HG03064 (cell line): ENCODE data around the gene BTBD9.

Experiments used
- ATAC-seq: cut with Tn5 transposase; IDR thresholded peaks from one replicate; pipeline ENCODE4 v1.9.1; 2021; ENCODE audit warnings: low read depth; ENCODE audit not compliant: unreplicated experiment

BTBD9 gene

DNA sequence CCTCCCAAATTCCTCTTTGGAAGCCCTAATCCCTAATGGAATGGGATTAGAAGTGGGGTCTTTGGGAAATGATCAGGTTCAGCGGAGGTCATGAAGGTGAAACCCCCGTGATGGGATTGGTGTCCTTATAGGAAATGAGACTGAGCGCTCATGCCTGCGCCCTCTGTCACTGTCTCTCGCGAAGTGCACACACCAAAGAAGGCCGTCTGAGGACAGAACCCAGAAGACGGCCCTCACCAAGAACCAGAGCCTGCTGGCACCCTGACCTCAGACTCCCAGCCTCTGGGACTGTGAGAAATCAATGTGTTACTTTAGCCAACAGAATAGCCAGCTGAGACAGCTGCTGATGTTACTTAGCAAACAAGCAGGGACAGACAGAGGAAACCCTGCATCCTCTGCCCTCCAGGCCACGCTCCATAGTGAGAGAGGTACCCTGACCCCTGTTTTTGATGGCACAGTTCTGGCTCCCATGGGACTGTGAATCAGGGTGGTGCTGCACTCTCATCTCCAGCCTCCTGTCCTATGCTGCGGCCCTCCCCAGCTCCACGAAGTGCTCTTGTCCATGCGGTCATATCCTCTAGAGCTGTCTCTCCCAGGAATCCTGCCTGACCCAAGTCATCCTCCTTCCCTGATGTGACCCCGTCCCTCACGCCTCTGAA is 450.9 kb downstream of the BTBD9 start:
- no peak for ATAC-seq

DNA sequence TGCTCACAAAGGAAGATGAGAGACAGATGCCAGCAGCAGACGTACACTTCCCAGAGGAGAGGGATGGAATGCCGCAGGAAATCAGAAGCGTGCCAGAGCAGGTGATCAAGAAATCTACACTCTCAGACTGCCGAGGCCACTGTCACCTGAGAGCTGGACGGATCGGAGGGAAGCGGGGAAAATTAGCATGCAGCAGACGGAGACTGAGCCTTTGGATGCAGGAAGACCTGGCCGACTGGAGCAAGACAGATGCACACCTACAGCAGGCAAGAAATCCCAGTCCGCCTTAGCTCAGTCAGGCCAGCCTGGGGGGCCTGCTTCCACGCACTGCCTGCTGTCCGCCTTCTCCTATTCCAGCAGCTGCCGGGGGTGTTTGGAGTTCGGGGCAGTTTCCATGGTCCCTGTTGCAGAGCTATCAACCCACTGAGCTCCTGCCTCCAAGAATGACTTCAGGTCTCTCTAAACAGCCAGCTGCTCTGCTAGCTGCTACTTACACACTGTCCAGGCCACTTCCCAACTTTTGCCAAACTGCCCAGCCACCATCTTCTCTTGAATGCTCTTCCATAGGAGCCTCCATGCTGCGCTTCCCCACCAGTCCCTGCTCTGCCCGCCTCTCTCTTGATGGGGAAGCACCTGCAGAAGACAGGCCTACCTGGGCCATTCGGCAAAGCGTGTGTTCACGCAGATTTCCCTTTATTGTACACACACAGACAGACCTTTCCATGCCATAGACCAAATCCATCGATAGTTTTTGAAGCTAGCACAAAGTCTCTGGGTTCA is 451.7 kb downstream of the BTBD9 start:
- no peak for ATAC-seq

DNA sequence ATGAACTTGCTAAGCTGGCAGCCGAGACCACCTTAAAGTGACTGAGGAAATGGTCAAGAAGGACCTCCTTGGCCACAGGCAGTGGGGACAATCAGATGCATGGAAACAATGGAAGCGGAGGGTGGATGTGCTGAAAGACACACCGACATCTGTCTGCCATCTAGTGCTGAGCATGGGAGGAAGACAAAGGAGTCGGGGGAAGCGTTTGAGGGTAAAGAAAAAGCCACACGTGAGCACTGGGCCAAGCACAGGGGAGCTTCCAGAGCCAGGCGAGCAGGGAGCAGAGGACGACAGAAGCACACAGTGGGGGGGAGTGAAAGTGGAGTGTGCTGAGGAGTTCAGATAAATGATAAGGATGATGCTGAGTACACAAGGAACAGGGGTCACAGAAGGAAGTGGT is 452.4 kb downstream of the BTBD9 start:
- ATAC-seq: no peak

- no peak for ATAC-seq
These were observed 454.0 kb downstream of the BTBD9 start for GRCh38 chr6:38185752-38186151.

- ATAC-seq: no peak
These were observed 454.5 kb downstream of the BTBD9 start for GRCh38 chr6:38185244-38185643.

DNA sequence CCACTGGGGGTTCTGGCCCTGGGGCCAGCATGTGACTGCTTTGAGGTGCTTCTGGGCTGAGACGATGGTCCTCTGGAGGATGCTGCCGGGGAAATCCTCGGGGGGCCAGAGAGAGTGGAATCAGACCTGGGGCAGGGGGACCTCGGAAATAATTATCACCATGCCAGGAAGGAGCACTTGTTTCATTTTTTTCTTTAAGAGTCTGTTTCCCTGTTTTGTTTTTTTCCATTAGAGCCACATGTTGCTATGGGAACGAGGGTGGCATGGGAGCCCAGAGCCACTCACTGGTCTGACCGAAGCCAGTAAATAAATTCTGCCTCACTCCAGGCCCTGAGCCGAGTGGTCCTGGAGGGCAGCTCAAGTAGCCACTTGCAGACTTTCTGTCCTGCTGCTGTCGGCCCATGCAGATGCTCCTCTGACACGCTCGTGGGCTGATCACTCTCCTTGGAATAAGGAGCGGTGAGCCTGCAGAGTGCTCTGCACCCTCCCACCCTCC is 455.1 kb downstream of the BTBD9 start:
- no peak for ATAC-seq

GRCh38 chr6:38183856-38184584 is 455.7 kb downstream of the BTBD9 start:
- ATAC-seq: no peak

GRCh38 chr6:38182426-38182825 is 457.3 kb downstream of the BTBD9 start:
- ATAC-seq: no peak

DNA sequence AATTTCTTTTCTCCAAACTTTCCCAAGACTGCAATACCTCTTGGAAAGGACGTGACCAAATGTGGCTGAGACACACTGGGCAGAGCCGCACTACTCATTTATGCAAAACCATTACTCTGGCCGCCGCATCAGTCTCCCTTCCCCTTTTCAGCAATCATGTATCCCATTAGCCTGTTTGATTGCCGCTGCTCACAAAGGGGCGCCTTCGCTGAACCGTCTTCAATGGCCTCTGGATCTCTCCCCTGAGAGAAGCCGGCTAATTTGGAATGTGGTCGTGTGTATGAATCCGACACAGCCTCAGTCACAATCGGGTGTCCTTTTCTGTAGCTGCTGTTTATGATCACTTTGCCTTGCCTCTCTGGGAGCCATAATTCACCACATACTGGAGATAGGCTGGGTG is 459.1 kb downstream of the BTBD9 start:
- no peak for ATAC-seq

DNA sequence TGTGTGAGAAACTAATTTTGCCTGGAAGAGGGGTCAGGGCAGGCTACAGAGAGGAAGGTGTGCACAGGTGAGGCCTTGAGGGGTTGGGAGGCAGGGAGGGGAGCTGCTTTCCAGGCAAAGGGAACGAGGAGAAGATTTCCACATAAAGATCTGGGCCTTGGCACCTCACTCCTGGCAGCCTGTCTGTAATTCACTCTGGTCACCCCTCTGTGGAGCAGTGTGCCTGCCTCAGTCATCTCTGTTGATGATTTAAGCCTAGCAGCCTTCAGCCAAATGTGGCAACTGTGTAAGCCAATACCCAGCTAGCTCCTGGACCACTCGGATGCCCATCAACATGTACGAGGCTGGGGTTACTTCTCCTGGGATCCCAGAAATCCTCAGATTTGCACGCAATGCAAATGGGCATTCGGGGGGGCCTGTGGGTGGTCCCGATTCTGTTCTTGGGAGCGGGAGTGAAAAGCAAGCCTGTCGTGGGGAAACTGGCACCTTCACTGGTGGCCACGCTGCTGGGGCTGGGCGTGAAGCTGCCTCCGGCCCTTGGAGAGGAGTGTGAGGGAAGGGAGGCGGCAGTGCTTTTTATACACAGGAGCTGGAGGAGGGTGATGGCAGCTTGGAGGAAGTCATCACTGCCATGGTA is 459.8 kb downstream of the BTBD9 start:
- ATAC-seq: no peak

DNA sequence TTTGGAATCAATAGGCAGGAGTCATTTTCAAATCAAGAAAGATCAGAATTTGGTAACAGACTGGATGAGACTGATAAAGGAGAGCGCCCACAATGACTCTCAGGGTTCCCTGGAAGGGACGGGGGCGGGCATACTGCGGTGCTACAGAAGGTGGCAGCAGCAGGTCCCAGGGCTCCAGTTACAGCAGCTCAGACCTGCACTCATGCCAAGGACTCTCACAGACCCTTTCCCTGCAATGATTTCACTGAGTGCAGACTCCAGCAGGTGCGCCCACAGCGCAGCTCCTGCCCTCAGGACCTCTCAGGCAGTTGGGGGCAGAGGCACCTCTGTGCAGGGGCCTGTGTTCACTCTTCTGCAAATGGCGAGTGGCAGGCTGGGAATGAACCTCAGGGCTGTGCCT is 460.4 kb downstream of the BTBD9 start:
- no peak for ATAC-seq

- no peak for ATAC-seq
These were observed 461.2 kb downstream of the BTBD9 start for GRCh38 chr6:38178584-38178886.

DNA sequence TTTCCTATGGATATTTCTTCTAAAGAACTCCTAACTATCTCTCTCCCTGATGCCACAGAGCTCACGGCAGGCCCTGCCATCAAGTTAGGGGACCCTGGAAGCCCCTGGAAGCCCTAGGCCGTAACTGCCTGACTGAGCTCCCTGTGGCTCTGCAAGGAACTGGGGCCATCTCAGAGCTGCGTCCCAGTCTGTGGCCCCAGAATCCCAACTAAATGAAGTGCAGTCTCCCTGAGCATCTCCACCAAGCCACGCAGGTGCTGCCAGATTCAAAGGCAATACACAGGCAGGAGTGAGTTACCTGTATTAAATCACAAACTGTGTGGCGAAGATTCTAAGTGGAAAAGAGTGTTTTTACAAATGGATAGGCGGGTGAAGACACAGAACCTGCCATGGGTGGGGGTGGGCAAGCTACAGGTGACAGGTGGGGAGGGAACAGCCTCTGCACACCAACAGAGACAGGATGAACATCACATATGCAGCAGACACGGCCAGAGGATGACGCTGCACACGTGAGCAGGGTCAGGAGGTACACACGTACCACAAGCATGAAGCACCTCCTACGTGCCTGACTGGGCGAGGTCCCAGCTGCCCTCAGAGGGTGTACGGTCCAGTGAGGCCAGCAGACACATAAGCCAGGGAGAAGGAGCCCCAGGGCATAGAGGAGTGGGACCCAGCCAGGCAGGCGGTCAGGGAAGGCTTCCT is 461.7 kb downstream of the BTBD9 start:
- ATAC-seq: no peak

DNA sequence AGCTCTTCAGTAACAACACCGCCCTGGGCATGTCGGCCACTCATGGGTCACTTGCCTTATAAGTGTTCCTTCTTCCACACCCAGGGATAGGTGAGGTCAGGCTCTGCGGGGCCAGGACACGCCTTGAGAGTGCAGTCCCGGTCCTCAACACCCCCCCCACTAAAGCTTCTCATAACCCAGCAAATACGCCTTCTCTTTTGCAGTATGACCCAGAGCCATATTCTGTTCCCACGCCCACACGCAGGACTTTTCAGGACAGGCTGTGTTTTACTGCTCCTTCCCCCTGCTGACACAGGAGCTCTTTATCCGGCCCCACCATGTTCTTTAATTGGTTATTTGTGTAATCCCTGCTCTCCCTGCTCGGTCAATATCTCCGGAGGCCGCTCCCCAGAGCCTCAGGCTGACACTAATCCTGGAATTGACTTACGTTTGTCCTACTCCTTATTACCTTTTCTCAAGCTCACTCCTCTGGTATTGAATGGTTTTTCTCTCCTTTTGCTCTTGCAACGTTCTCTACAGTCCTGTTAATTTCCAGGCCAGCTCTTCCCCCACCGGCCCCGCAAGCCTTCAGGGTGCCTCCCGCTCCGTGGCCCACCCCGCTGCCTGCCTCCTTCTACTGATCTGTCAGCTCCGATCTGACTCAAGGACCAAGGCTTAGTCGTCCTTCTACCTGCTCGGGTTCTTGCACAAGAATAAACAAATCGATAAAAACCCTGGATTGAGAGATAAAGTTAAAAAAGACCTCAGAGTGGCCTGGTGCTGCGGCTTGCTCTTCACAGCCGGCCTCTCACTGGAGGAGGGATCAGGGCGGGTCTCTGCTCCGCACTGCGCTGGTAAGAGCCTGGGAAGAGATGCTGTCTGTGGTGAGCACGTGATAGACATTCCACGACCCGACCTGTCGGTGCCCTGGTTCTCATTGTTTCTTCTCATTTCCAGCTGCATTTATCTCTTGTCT is 462.7 kb downstream of the BTBD9 start:
- no peak for ATAC-seq

DNA sequence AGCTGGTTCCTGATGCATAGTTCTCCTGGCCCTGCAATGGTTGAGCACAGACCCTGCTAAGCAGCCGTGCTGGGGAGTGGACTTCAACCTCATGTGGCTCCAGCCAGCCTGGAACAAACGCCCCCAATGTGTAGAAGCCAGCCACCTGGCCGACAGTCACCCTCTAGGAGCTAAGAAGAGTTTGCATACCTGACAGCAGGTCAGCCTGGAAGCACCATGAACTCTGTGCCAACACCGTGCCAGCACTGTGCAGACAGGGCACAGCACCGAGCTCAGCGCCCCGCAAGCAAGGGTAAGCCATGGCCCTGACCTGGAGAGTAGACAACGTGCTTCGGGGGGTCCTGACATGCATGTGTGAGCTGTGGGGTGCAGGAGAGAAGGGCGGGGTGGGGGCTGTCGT is 463.9 kb downstream of the BTBD9 start:
- no peak for ATAC-seq

DNA sequence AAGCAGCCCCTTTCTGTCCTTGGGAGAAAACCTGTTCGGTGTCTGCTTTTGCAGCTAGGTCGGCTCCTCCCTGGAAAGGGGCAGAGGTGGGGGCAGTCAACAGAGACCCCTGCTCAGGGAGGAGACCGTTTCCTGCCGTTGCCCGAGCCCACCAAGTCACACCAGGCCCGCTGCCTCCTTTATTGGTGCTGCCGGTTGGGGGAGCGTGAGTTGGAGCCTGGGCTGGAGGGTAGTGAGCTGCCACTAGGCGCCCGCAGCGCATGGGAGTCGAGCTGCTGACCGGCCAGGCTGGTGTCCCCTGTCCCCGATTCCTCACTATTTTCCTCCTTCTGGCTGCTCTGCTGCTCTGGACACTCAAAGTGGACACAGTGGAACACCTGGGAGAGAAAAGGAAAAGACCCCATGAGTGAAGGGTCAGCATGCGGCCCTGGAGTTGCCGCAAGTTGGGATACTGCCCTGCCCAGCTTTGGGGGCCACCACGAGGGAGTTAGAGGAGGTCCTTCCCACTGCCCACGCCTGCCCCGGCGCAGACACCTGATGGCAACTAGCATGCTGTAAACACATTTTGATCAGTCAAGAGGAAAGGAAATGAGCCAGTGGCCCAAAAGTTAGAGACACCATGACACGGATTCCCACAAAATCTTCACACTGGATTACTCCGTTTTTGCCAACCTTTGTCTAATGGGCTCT is 464.8 kb downstream of the BTBD9 start:
- no peak for ATAC-seq

GRCh38 chr6:38174315-38174714 is 465.4 kb downstream of the BTBD9 start:
- ATAC-seq: no peak

GRCh38 chr6:38173909-38174308 is 465.8 kb downstream of the BTBD9 start:
- ATAC-seq: no peak
